B cell (primary cell): ENCODE measurements around the gene ANKRD52. TPM values are rescaled to one million over a fixed set of nuclear protein-coding genes. Genes with fewer than 3 reads are reported as not detected.

Source experiments
- ATAC-seq: fragments of 200-7000 bp; cut with Tn5 transposase; one replicate; pipeline ENCODE4 v1.10.0; 2021; ENCODE audit warnings: low read depth, mild to moderate bottlenecking, moderate number of reproducible peaks, moderate library complexity
- CTCF ChIA-PET: fragments of 350-600 bp; sonication (Branson Sonifier 250); formaldehyde crosslinking; loops from one replicate; lab custom pipeline; 2021; ENCODE audit warnings: antibody characterized with exemption, inconsistent platforms; lab: Charles Lee
- POLR2A ChIA-PET: fragments of 350-600 bp; sonication (Branson Sonifier 250); formaldehyde crosslinking; loops from one replicate; lab custom pipeline; 2021; ENCODE audit warnings: antibody characterized with exemption; lab: Charles Lee
- DNase-seq: peaks from one replicate; pipeline ENCODE4 v3.0.0; 2013
- H2AFZ ChIP-seq: 2 replicates; pipeline ENCODE4 v1.6.1; 2012; ENCODE audit warnings: mild to moderate bottlenecking, low read depth, low read length; ENCODE audit not compliant: insufficient read depth, poor library complexity, severe bottlenecking
- H3K27ac ChIP-seq, 2 donors: 1 replicate in 1 of 2; 2 replicates in 1 of 2; pipeline ENCODE4 v1.5.1; 2012 to 2013; ENCODE audit warnings: low read length in 2 of 2, mild to moderate bottlenecking in 2 of 2, moderate library complexity in 1 of 2
- H3K27me3 ChIP-seq, 4 experiments: fragments of 200-600 bp in 1 of 4; sonication (generic) in 1 of 4; replicated peaks in 1 of 4; 1 replicate in 2 of 4; 2 replicates in 2 of 4; pipeline versions ENCODE4 v1.6.1 to v1.7.0; 2013 to 2016; ENCODE audit warnings: low read length in 3 of 4, mild to moderate bottlenecking in 2 of 4, mixed read lengths in 1 of 4, moderate library complexity in 1 of 4; ENCODE audit not compliant: insufficient read depth in 4 of 4, control insufficient read depth in 3 of 4; ENCODE audit errors: control extremely low read depth in 1 of 4
- H3K36me3 ChIP-seq, 2 experiments: replicated peaks in 1 of 2; 1 replicate in 1 of 2; 2 replicates in 1 of 2; pipeline versions ENCODE4 v1.6.1 to v1.7.1; 2013; ENCODE audit warnings: low read length in 1 of 2; ENCODE audit not compliant: insufficient read depth in 2 of 2, control insufficient read depth in 1 of 2; ENCODE audit errors: control extremely low read depth in 1 of 2, extremely low read depth in 1 of 2
- H3K4me1 ChIP-seq, 2 donors: fragments of 200-600 bp in 1 of 2; sonication (generic) in 1 of 2; 1 replicate in 1 of 2; 2 replicates in 1 of 2; pipeline versions ENCODE4 v1.5.1 to v1.6.1; 2013 to 2017; ENCODE audit warnings: low read length in 2 of 2; ENCODE audit not compliant: control insufficient read depth in 2 of 2, insufficient read depth in 2 of 2
- H3K4me2 ChIP-seq: replicated peaks from 2 replicates; pipeline ENCODE3; 2012; ENCODE audit warnings: mild to moderate bottlenecking, low read depth, low read length; ENCODE audit not compliant: poor library complexity, severe bottlenecking
- H3K4me3 ChIP-seq, 5 experiments: fragments of 200-600 bp in 1 of 5; sonication (generic) in 1 of 5; 1 replicate in 3 of 5; 2 replicates in 2 of 5; pipeline versions ENCODE4 v1.5.1 to v1.7.0; 2011 to 2016; ENCODE audit warnings: low read length in 4 of 5, mild to moderate bottlenecking in 4 of 5, low read depth in 2 of 5, control low read depth in 1 of 5, moderate library complexity in 1 of 5; ENCODE audit not compliant: insufficient read depth in 1 of 5; ENCODE audit errors: control extremely low read depth in 1 of 5, extremely low read depth in 1 of 5
- H3K79me2 ChIP-seq: fragments of 200-600 bp; sonication (generic); one replicate; pipeline ENCODE4 v1.6.0; 2016; ENCODE audit warnings: low read length; ENCODE audit not compliant: control insufficient read depth, insufficient read depth
- H3K9ac ChIP-seq: fragments of 200-600 bp; sonication (generic); 2 replicates; pipeline ENCODE4 v1.6.1; 2017; ENCODE audit warnings: mild to moderate bottlenecking, low read length, moderate library complexity
- H3K9me3 ChIP-seq, 3 donors: one replicate each; pipeline versions ENCODE4 v1.6.1 to v1.7.1; 2013; ENCODE audit warnings: low read length in 2 of 3; ENCODE audit not compliant: control insufficient read depth in 2 of 3, insufficient read depth in 1 of 3; ENCODE audit errors: control extremely low read depth in 1 of 3
- H4K20me1 ChIP-seq: 2 replicates; pipeline ENCODE4 v1.6.0; 2012; ENCODE audit warnings: mild to moderate bottlenecking, low read length; ENCODE audit not compliant: insufficient read depth, control insufficient read depth, poor library complexity, severe bottlenecking
- H3K27ac Mint-ChIP-seq: one replicate; pipeline ENCODE4 v1.8.0; 2021; ENCODE audit warnings: mixed read lengths
- H3K27me3 Mint-ChIP-seq: one replicate; pipeline ENCODE4 v1.8.0; 2021; ENCODE audit warnings: mixed read lengths
- H3K4me1 Mint-ChIP-seq: one replicate; pipeline ENCODE4 v1.8.0; 2021; ENCODE audit warnings: mixed read lengths
- H3K4me3 Mint-ChIP-seq: one replicate; pipeline ENCODE4 v1.8.0; 2021; ENCODE audit warnings: mixed read lengths
- H3K9me3 Mint-ChIP-seq: one replicate; pipeline ENCODE4 v1.8.0; 2022; ENCODE audit warnings: mixed read lengths; ENCODE audit not compliant: insufficient read depth
- EZH2 ChIP-seq: IDR thresholded peaks from 2 replicates; pipeline ENCODE4 v1.6.1; 2012; ENCODE audit warnings: borderline replicate concordance, low read depth, mild to moderate bottlenecking, moderate library complexity, low read length; ENCODE audit not compliant: insufficient read depth, poor library complexity, severe bottlenecking
- WGBS: methylation state at CpG from one replicate; pipeline ENCODE4 v1.1.5; 2013; ENCODE audit warnings: missing lambda C conversion rate; ENCODE audit not compliant: insufficient coverage; 5-methylcytosine and 5-hydroxymethylcytosine counted together
- intact Hi-C: fragments of 100-400 bp; cut with micrococcal nuclease; formaldehyde crosslinking; loops from one replicate; pipeline ENCODE4 v1.10.0; 2022
- polyA plus RNA-seq: library from polyadenylated mRNA; depleted of rRNA; stranded (reverse); fragments of >200 nt; gene quantifications from 2 replicates; pipeline ENCODE4 v1.2.3, GENCODE V29; 2012
- total RNA-seq, 2 donors: library from RNA; stranded (reverse); fragments of 120-200 nt in 1 of 2; gene quantifications; 1 replicate in 1 of 2; 2 replicates in 1 of 2; pipeline versions ENCODE4 v1.2.3 to v1.2.4, GENCODE V29; 2013 to 2022
- TF ChIP-seq, protein P1 (sequence below): fragments of 200-600 bp; IDR thresholded peaks from one replicate; pipeline ENCODE4 v1.8.0; 2022; ENCODE audit warnings: antibody characterized with exemption, mild to moderate bottlenecking

The ANKRD52 gene
- total and polyA plus RNA-seq, 2 donors (not counting 1 experiment from before 2014, with no cell fraction given), result 17.9 to 46.5 TPM

DNA sequence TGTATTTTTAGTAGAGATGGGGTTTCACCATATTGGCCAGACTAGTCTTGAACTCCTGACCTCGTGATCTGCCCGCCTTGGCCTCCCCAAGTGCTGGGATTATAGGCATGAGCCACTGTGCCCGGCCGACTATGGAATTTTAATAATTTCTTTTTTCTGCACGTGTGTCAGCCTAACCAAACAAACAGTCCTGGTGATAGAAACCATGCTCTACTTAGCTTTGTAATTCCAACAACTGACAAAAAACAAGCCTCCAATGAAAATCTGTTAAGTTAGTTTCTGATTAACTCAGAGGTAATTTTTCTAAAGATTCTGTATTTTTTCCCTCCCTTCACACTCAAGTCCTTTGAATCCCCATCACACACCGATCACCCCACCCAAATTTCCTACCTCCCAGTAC lies 23.8 kb upstream of the ANKRD52 start:
- Histone ChIP-seq H3K79me2 (peaks cover 13% of the 10 kb centered on the region), H3K36me3 (peaks cover 4 to 66% of the 10 kb centered on the region in 2 experiments), H3K4me1 (no peaks in the 10 kb centered on the region), H3K4me3 (no peak overlapping the region), H3K9me3 (no peaks in the 10 kb centered on the region), H3K4me2 (no peak overlapping the region), H3K27ac (no peak overlapping the region), H3K9ac (no peak overlapping the region), H4K20me1 (no peaks in the 10 kb centered on the region), H2AFZ (no peak overlapping the region), H3K27me3 (no peaks in the 10 kb centered on the region)
- H3K4me1 Mint-ChIP-seq, result peaks cover 3% of the 10 kb centered on the region
- intact Hi-C loops, result no loop called here
- no peak overlapping the region for H3K27ac Mint-ChIP-seq
- no peak for DNase-seq
- ChIA-PET CTCF (interaction anchor here (1.1 kb wide), 1 partner anchor 182 kb away, joined by 3 read pairs; no protein-coding TSS in a partner anchor), POLR2A (no interaction called here)
- no peak overlapping the region for H3K4me3 Mint-ChIP-seq
- H3K27me3 Mint-ChIP-seq, result no peaks in the 10 kb centered on the region
- H3K9me3 Mint-ChIP-seq, result no peaks in the 10 kb centered on the region
- WGBS, result 100% methylated on average over 2 of the region's 6 CpGs
- ATAC-seq, result no peak
- TF ChIP-seq, protein P1, sequence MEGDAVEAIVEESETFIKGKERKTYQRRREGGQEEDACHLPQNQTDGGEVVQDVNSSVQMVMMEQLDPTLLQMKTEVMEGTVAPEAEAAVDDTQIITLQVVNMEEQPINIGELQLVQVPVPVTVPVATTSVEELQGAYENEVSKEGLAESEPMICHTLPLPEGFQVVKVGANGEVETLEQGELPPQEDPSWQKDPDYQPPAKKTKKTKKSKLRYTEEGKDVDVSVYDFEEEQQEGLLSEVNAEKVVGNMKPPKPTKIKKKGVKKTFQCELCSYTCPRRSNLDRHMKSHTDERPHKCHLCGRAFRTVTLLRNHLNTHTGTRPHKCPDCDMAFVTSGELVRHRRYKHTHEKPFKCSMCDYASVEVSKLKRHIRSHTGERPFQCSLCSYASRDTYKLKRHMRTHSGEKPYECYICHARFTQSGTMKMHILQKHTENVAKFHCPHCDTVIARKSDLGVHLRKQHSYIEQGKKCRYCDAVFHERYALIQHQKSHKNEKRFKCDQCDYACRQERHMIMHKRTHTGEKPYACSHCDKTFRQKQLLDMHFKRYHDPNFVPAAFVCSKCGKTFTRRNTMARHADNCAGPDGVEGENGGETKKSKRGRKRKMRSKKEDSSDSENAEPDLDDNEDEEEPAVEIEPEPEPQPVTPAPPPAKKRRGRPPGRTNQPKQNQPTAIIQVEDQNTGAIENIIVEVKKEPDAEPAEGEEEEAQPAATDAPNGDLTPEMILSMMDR, result no peak
- no peak for TF ChIP-seq EZH2

DNA sequence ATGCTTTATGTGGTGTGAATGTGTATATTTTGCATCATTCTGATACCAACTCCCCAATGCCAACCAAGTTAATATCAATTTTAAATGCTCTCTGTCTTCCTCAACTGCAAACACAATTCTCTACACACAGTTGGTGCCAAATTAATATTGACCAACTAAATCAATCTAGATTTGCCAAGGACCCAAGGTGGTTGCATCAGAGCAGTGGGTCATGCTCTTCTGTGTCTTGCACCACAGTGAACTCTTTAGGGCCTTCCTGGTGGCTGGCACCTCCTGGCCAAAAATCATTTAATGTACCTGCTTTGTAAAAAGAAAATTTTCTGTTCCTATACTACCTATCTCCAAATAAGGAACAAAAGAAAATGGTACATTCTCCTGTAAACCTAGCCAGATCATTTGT lies 22.7 kb upstream of the ANKRD52 start:
- H3K27me3 Mint-ChIP-seq, result no peaks in the 10 kb centered on the region
- Histone ChIP-seq H2AFZ (no peak overlapping the region), H3K4me3 (no peak overlapping the region), H4K20me1 (no peaks in the 10 kb centered on the region), H3K36me3 (peaks cover 9 to 65% of the 10 kb centered on the region in 2 experiments), H3K27ac (no peak overlapping the region), H3K79me2 (peaks cover 6% of the 10 kb centered on the region), H3K4me2 (no peak overlapping the region), H3K9ac (no peak overlapping the region), H3K4me1 (no peaks in the 10 kb centered on the region), H3K27me3 (no peaks in the 10 kb centered on the region), H3K9me3 (no peaks in the 10 kb centered on the region)
- DNase-seq, result no peak
- H3K4me3 Mint-ChIP-seq, result no peak overlapping the region
- TF ChIP-seq, protein P1, result no peak
- TF ChIP-seq EZH2, result no peak
- intact Hi-C loops, result no loop called here
- ATAC-seq, result no peak
- no peaks in the 10 kb centered on the region for H3K4me1 Mint-ChIP-seq
- no peak overlapping the region for H3K27ac Mint-ChIP-seq
- ChIA-PET POLR2A (no interaction called here), CTCF (interaction anchor here (1.0 kb wide), 1 partner anchor 186 kb away, joined by 3 read pairs; no protein-coding TSS in a partner anchor)
- no peaks in the 10 kb centered on the region for H3K9me3 Mint-ChIP-seq
